CD4-positive, alpha-beta T cell treated with Interleukin-4 for 1 hour (primary cell): Measurements from ENCODE around the gene PHACTR2.
"Not testable (repeated sequence)": the region's sequence is repeated elsewhere in the genome, so short reads cannot be mapped to it uniquely, and the experiment has no call there.

ENCODE experiments used
- DNase-seq, 2 donors: peaks; one replicate each; pipeline ENCODE4 v3.0.0-alpha.2; 2020 to 2022

Gene PHACTR2

DNA sequence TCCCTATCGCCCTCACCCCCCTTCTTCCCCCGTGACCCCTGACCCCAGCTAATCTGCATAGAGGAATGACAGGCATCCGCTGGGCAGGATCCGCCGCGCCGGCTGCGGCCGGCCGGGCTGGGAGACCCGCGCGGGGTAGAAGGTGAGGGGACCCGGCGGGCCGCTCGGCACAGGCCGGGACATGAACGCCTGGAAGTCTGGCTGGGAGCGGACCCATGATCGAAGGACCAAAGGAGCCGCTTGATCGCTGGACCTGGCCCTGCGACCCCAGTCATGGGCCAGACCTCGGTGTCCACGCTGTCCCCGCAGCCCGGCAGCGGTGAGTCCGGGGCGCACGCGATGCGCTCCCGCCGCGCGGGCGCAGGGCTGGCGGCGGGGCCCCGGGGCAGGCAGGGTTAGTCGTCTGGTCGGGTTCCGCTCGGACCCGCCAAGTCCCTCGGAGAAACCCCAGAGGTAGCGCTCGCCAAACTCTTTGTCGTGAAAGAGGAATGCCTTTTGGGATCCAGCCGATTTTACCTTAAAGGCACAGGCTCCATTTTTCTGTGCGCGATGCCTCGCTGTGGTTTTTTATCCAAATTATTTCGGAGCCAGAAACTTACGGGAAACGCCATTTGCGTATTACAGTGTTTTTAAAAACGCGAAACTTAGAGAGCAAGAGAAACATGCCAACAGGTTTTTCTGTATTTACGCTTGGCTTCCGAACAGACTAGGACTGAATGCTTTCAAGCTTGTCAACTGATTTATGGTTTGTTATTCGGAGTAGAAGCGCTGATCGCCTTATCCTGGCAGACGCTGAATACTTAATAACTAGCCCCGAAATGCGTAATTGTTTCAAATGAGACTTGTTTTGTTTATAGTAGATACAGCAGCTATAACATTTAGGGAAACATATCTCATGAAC, at the start of gene PHACTR2:
Gene PHACTR2 (plus strand): TSS at position 75 of the 901 bp plus-strand sequence. CDS start 199 bp downstream, at position 274.
- peak; percentile 45 to 52 for DNase-seq

DNA sequence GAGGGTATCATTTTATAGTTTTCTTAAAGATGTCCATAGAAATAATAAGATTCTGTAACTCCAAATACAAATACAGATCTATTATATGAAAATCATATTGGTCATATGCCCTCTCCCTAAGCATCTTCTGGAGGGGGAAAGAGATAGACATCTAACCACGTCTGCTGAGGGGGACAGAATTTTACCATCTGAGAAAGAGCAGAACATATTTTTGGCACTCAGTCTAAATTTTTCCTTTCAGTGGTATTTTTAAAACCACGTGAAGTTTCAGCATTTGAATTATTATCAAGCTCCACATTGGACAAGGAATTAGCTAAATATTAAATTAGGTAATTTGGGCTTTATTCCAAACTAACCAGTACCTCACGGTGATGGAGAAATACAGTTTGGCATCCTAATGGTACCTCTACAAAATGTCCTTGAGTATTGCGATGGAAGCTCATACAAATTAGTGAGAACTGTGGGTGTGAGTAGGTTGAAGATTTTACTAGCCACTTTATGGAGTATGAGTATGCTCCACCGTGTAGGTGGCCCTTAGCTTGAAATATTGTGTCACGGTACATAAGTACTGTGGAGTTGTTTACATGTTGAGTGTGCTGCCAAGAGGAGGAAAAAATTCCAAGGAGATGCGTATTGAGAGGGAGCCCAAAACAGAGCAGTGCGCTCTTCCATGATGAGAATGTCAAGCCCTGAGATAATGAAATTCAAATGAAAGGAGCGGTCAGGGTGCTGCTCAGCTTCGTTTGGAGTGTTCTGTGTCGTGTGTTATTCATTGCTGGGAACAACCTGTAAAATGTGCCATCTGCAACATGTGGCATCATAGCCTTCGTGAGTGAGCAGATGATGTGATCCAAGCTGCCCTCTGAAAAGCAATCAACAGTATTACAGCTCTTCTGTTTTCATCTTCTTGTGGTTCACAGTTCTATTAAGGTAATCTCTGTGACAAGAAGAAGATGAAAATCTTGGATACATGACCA, 48.4 kb upstream of the PHACTR2 start:
- DNase-seq, result no peak

DNA sequence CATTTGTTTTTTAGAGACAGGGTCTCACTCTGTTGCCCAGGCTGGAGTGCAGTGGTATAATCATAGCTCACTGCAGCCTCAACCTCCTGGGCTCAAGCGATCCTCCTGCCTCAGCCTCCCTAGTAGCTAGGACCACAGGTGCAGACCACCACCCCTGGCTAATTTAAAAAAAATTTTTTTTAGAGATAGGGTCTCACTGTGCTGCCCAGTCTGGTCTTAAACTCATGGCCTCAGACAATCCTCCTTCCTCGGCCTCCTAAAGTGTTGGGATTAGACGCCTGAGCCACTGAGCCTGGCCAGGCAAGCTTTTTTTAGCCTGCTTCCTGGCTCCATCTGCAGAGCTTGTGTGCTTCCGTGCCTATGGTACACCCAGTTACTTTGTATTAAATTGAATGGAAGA, 46.6 kb upstream of the PHACTR2 start:
- not testable (repeated sequence) for DNase-seq

GRCh38 chr6:143632894-143633293, 44.9 kb upstream of the PHACTR2 start:
- DNase-seq, result no peak

GRCh38 chr6:143634486-143634885, 43.3 kb upstream of the PHACTR2 start:
- no peak for DNase-seq

GRCh38 chr6:143637691-143638090, 40.1 kb upstream of the PHACTR2 start:
- DNase-seq, result no peak

GRCh38 chr6:143642403-143642802, 35.4 kb upstream of the PHACTR2 start:
- DNase-seq, result no peak

DNA sequence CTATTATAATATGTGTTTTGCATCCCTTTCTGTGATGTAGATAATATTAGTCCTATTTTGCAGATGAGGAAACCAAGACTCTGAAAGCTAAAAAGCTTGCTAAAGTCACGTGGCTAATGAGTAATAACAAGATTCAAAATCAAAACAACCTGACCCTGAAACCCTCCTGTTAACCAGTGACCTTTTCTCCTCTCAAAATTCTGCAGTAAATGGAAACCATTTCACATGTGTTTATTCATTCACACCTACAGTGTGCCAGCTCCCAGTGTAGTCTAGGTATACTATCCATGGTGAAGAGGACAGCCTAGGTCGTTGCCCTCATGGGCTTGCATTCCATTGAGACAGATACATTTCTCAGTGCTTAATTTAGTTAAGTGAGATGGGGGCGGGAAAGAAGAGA, 30.6 kb upstream of the PHACTR2 start:
- no peak for DNase-seq

- no peak for DNase-seq
Observed at GRCh38 chr6:143647732-143648131, 30.0 kb upstream of the PHACTR2 start.

GRCh38 chr6:143649319-143649718, 28.4 kb upstream of the PHACTR2 start:
- not testable (repeated sequence) for DNase-seq

DNA sequence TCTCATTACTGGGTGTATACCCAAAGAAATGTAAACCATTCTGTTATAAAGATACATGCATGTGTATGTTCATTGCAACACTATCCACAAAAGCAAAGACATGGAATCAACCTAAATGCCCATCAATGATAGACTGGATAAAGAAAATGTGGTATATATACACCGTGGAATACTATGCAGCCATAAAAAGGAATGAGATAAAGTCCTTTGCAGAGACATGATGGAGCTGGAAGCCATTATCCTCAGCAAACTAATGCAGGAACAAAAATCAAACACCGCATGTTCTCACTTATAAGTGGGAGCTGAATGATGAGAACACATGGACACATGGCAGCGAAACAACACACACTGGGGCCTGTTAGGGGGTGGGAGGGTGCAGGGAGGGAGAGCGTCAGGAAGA, 26.4 kb upstream of the PHACTR2 start:
- not testable (repeated sequence) for DNase-seq

DNA sequence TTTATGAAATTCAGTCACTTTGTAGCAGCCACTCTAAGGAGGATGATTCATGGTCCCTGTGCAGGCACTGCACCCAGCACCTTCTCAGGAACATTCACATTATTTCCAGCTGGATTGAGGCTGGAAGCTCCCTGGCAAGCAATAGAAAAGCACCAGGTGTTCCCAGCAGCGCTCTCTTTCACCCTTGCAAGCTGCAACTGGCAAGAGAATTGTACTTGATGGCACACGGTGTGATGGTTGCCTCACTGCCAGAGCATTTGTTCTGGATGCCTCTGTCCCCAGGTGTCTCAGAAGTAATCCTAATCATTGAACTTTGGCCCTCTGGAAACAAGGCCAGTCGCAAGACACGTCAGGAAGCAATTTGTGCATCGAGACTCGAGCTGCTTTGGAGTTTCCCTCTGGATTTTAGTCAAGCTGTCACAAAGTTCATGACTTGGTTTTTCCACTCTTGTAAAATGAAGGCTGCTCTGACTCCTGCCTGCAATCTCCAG, 24.9 kb upstream of the PHACTR2 start:
- DNase-seq, result no peak

DNA sequence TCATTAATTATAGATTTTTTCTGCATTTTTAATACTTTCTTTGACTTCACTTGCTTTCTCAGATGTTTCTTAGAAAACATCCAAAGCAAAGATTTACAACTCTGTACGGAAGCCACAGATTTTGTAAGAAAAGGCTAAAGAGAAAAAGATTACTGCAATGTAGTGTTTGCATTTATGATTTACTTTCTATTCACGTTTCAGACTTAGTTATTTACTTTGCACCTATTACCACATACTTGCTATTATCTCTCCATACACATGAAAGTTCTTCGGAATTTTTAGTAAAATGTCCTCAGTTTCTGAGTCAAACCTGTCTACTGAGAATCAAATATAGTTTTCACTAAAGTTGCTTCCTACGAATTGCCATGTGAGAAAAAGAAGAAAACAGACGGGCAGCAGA, 22.2 kb upstream of the PHACTR2 start:
- no peak for DNase-seq

DNA sequence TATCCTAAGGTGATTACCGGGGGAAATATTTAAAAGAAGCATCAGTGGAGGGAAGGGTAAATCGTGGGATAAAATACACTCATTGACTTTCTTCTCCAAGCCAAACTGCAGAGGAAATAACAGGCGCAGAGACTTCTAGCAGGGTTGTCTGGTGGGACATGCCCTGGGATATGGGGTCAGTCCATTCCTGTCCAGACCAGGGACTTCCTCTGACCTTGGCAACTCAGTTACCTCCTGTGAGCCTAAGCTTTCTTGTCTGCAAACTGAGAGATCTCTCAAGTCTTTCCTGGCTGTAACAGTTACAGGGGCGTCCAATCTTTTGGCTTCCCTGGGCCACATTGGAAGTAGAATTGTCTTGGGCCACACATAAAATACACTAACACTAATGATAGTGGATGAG, 21.7 kb upstream of the PHACTR2 start:
- no peak for DNase-seq

GRCh38 chr6:143657809-143658208, 20.0 kb upstream of the PHACTR2 start:
- DNase-seq, result no peak

GRCh38 chr6:143660170-143660569, 17.6 kb upstream of the PHACTR2 start:
- not testable (repeated sequence) for DNase-seq

DNA sequence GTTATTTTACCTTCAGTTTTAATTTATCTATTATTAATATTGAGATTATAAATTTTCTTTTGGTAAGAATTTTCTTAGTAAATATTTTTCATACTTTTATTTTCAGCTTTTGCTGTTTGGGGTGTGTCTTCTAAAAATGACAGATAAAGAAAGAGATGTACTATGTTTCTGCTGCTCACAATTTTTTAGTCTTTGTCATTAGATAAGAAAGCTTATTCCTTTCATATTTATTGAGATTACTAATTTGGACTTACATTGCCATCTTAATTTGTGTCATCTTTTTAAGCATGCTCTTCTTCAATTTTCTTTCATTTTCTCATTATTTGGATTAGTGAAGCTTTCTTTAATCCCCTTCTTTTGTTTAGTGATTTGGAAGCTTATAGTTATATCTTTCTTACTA, 13.6 kb upstream of the PHACTR2 start:
- no peak for DNase-seq

DNA sequence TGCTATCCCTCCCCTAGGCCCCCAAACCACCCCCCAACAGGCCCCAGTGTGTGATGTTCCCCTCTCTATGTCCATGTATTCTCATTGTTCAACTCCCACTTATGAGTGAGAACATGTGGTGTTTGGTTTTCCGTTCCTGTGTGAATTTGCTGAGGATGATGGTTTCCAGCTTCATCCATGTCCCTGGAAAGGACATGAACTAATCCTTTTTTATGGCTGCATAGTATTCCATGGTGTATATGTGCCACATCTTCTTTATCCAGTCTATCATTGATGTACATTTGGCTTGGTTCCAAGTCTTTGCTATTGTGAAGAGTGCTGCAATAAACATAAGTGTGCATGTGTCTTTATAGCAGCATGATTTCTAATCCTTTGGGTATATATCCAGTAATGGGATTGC, 11.8 kb upstream of the PHACTR2 start:
- not testable (repeated sequence) for DNase-seq

DNA sequence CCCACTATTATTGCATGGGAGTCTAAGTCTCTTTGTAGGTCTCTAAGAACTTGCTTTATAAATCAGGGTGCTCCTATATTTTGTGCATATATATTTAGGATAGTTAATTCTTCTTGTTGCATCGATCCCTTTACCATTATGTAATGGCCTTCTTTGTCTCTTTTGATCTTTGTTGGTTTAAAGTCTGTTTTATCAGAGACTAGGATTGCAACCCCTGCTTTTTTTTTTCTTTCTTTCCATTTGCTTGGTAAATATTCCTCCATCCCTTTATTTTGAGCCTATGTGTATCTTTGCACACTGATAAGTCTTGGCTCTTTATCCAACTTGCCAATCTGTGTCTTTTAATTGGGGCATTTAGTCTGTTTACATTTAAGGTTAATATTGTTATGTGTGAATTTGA, 8.3 kb upstream of the PHACTR2 start:
- DNase-seq, result not testable (repeated sequence)

- no peak for DNase-seq
Observed at GRCh38 chr6:143673669-143674068, 4.1 kb upstream of the PHACTR2 start.

DNA sequence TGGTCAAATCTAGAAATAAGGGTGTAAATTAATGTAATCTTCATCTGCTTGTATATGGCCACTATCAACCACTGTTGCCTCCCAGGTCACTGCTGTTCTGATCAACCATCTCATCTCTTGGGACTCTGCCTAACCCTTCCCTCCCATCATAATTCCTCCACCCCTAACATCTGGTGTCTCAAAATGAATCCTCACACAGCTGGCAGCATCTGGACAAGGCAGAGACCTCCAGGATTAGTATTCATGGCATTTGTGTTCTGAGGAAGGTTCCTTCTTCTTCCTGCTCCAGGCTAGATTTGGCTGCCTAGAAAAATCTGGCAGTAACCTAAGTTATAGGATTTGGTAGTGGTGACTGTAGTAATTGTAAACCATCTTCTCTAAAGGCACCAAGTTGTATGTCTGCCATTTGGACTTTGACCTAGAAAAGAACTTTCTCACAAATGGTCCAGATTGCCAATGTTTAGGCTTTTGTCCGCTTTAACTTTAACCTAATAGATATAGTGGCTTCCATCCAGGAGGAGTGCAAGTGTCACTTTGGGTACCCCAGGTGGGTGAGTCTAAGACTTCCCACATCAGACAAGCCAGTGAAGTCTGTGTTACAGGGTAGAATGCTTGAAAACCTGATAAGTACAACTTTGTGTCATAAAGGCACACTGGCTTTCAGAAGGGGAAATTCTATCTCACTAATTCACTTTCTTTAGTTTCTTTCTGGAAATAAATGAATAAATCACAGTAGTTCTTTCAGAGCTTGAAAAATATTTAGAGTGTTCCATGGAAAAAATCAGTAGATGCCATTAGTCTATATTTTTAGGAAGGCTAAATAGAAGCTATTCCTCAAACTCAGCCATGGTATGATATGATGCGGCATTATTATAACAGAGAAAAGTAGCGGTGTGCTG, 3.0 kb upstream of the PHACTR2 start:
- DNase-seq, result no peak

DNA sequence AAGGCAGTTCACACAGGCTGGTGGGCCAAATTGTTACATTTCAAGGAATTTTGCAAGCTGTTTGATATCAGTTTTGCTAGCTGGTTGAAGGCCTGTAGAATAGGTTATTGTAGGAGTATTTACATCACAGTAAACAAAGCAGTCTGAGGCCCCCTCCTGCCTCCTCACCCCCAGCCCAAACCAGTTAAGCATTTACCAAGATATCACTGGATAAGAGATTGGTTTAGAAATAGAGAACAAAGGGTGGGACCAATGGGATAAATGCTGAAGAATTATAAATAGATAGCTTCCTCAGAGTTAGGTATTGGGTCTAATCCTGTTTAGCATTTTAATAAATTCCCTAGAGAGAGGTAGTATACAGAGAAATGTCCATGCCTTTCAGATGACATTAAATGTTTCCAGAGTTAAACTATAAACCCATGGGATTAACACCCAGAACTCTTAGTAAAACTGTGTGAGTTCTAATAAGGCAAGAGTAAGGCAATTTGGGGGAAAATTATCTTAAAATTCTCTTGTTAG, 2.3 kb upstream of the PHACTR2 start:
- no peak for DNase-seq
